GF-D8 (cell line): ENCODE measurements around the gene COMP.

ENCODE experiments used
- DNase-seq: peaks from one replicate; lab custom pipeline; 2025; lab: John Stamatoyannopoulos, UW

Gene COMP

GRCh38 chr19:18782559-18783225 is 8.4 kb downstream of the COMP start:
- DNase-seq = no peak

DNA sequence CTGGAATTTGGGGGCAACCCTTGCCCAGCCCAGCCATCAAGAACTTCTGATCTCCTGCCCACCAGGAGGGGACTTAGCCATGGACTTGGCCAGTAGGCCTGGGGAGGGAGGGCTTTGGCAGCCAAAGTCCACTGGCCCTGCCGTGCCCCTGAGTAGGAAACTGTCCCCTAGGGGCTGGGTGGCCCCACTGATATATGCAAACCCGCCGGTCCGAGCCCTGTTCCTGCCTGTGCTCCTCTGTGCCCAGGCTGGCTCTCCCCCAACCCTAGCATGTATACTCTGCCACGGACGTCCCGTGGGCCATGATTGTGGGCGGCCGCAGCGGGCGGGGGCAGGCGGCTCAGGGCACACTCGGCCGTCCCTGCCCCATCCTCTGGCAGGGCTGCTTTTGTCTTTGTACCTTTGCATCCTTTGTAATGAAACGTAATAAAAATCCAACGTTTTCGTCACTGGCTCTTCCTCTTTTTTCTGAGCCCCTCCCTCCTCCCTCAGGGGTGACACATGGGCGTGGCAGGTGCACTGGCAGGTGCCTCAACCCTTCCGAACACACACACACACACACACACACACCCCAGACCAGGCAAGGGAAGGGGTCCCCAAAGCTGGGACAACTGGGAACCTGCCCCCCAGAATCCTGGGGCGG is 9.1 kb downstream of the COMP start:
- no peak for DNase-seq

GRCh38 chr19:18781047-18781600 is 10.0 kb downstream of the COMP start:
- no peak for DNase-seq

DNA sequence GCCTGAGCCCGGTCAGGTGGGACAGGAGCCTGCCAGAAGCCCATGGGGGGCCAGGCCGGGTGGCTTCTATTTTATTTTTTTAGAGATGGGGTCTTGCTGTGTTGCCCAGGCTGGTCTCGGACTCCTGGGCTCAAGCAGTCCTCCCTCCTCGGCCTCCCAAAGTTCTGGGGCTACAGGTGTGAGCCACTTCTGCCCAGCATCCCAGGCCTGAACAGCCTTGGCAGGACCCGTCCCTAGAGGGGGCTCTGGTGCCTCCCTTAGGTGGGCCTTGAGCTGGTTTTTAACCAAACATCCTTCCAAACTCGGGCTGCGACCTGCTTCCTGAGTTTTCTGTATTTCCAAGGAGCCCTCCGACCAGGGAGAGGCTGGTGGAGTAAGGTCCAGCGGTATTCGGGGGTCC is 10.5 kb downstream of the COMP start:
- DNase-seq = no peak

DNA sequence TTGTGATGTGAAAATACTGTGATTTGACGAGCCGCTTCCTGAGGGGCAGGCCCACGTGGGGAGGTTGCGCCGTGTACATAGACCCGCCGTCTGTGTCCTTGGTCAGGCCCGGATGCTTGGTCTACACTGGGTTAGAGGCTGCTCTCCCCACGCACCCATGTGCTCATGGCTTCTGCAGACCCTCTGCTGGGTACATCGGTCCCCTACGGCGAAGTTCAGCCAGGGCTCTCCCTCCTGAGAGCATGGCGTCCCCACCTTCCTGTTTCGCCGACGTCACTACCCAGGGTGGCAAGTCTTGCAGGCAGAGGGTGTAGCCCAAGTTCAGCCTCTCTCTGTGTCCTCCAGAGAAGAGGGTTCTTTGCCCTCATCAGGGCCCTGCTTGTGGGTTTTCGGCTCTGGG is 11.0 kb downstream of the COMP start:
- DNase-seq = no peak

DNA sequence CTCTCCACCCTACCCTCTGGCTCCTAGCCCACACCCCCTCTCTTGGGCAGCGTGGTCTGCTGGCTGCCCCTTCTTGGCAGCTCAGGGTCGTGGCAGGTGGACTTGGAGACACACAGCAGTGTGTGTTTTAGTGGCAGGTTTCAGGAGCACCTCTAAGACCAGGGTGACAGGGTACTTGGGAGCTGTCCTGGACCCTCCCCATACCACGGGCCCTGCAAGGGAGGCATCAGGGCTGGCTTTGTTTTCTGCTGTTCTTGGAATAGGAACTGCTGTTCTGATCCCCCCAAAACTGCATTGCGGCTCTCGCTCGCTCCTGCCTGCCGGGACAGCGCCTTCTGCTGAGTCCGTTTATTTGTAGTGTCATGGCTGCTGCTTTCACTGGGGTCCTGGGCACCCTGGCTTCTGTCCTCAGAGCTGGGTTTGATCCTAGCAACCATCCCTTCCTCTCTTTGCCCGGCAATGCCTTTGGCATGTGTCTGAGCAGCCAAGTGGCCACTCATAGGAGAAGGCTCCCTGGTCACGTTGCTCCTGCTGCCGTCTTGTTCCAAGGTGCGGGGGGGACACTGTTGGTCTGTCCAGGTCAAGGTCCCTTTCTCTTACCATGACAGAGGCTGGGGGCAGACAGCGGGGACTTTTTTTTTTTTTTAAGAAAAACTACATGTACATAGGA is 12.1 kb downstream of the COMP start:
- DNase-seq = no peak

DNA sequence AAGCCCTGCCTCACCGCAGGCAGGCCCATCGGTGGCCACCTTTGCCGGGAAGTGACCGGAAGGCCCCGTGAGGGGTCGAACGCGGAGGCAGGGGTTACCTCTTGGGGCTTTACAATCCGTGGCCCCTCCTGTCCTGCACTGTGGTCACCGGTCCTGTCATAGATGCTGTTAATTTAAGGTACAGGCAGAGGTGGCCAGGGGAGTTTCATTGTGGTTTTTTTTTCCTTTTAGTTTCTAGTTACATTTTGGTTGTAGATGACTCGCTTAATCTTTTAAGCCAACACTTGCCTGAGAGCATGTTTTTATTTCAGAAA is 13.1 kb downstream of the COMP start:
- no peak for DNase-seq

GRCh38 chr19:18777301-18778075 is 13.6 kb downstream of the COMP start:
- DNase-seq = no peak

DNA sequence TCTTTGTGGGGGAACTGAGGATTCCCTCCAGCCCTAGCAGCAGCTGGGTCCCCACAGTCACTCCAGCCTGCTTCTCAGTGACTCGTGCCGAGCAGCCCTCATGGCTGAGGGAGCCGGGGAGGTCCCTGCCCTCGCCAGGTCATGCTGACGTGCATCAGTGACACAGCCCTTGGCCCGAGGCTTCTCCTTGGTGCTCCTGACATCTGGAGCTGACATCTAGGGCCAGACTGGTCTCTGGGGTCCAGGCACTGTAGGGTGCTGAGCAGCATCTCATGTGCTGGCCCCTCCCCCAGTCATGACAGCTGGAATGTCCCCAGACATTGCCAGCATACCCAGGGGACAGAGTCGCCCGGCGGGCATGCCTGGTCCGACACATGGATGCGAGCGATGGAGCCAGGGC is 14.4 kb downstream of the COMP start:
- no peak for DNase-seq

- no peak for DNase-seq
These were observed 14.9 kb downstream of the COMP start for GRCh38 chr19:18776288-18776594.

DNA sequence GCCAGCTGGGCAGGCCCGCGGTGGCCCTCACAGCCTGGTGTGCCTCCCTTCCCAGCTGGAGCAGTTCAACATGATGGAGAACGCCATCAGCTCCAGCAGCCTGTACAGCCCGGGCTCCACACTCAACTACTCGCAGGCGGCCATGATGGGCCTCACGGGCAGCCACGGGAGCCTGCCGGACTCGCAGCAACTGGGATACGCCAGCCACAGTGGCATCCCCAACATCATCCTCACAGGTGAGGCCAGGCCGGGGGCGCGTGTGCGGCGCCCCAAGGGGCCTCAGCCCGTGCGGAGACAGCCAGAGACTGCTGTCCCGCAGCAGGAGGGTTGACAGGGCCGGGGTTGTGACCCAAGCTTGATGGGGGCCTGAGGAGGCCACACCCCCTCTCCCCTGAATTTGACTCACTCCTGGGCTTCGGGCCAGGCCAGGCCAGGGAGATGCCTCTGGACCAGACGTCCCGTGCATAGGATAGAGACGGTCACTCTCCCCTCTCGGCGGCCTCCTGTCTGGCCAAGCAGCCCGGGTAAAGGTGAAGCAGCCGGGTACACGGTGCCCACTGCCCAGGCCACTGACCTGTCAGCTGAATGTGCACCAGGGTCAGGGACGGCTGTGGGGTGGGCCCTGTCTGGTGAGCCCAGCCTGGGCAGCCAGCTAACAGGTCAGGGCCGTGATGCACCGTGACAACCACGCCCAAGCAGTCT is 15.4 kb downstream of the COMP start:
- no peak for DNase-seq

GRCh38 chr19:18774782-18775444 is 16.2 kb downstream of the COMP start:
- no peak for DNase-seq

DNA sequence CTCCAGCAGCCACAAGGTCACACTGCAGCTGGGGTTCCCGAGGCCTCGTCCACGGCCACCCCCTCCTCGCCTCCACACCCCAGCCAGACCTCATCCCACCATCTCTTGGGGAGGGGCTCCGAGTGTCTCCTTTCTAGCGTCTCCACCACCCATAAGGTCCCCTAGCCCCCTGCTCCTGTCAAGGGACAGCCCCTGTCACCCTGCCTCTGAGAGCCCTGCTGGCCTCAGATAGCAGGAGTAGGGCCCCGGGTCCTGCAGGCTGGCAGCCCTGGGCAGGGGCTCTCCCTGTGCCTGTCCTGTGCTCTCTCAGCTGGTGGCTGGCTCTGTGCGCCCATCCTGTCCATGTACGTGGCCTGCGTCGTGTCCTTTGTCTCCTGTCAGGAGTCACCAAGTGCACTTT is 17.0 kb downstream of the COMP start:
- DNase-seq = no peak

GRCh38 chr19:18773682-18774081 is 17.4 kb downstream of the COMP start:
- no peak for DNase-seq

- DNase-seq = no peak
These were observed 18.2 kb downstream of the COMP start for GRCh38 chr19:18772620-18773587.

- no peak for DNase-seq
These were observed 19.5 kb downstream of the COMP start for GRCh38 chr19:18771328-18772242.

- no peak for DNase-seq
These were observed 20.3 kb downstream of the COMP start for GRCh38 chr19:18770663-18771327.

- no peak for DNase-seq
These were observed 21.0 kb downstream of the COMP start for GRCh38 chr19:18769989-18770528.
